ENCODE results near the gene PLCZ1. TPM values are rescaled to one million over a fixed set of nuclear protein-coding genes. Genes with fewer than 3 reads are reported as not detected.

PLCZ1 gene
- total and polyA plus RNA-seq, 9 of the 15 experiments (the other 6 are each of a cell fraction or from before 2014, with no cell fraction given), result not detected

DNA sequence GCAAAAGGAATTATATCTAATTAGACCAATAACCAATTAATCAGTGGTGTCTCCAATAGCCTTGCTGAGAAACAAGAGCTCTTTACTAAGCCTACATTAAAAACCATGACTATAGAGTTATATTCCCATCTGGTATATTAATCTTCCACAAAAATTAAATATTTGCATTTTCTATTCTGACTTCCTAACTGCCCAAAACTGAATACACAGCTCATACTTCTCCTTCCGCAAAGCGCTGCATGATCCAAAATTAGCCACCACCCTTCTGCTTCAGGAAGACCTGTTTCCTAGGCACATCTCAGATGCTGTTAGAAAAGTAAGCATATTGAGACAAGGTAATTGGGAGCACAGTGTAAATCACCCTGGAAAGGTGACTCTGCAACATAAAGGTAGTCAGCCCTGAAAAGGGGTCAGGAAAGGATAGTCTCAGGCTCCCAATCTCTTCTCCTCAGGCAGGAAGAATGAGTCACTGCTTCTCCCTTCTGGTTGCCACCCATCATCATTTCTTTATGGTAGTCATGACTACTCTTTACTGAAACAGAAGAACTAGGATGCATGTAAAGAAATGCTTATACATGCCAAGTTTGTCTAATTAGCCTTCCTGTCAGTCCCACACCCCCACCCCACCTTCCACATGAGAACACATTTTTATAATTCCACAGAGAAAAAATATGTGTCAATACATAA, 54.3 kb downstream of the PLCZ1 start (continued):
- TF ChIP-seq, protein P1, sequence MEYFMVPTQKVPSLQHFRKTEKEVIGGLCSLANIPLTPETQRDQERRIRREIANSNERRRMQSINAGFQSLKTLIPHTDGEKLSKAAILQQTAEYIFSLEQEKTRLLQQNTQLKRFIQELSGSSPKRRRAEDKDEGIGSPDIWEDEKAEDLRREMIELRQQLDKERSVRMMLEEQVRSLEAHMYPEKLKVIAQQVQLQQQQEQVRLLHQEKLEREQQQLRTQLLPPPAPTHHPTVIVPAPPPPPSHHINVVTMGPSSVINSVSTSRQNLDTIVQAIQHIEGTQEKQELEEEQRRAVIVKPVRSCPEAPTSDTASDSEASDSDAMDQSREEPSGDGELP (CRISPR knock-in tag; IDR thresholded peaks at IDR 0.05; ENCODE audit: borderline replicate concordance), result no peak
- TF ChIP-seq, protein P2, sequence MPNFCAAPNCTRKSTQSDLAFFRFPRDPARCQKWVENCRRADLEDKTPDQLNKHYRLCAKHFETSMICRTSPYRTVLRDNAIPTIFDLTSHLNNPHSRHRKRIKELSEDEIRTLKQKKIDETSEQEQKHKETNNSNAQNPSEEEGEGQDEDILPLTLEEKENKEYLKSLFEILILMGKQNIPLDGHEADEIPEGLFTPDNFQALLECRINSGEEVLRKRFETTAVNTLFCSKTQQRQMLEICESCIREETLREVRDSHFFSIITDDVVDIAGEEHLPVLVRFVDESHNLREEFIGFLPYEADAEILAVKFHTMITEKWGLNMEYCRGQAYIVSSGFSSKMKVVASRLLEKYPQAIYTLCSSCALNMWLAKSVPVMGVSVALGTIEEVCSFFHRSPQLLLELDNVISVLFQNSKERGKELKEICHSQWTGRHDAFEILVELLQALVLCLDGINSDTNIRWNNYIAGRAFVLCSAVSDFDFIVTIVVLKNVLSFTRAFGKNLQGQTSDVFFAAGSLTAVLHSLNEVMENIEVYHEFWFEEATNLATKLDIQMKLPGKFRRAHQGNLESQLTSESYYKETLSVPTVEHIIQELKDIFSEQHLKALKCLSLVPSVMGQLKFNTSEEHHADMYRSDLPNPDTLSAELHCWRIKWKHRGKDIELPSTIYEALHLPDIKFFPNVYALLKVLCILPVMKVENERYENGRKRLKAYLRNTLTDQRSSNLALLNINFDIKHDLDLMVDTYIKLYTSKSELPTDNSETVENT (CRISPR knock-in tag; IDR thresholded peaks at IDR 0.05), result no peak
- no peak for TF ChIP-seq KDM5B (IDR thresholded peaks at IDR 0.05; ENCODE audit: insufficient replicate concordance, low read depth, low read length)
- TF ChIP-seq KDM1A (IDR thresholded peaks at IDR 0.05), result 0 out of 4 replicates have a peak, but pooled peaks of 1 of the 2 experiments have one; percentile 12
- no peak for TF ChIP-seq CBFB (CRISPR knock-in tag; IDR thresholded peaks at IDR 0.05)

DNA sequence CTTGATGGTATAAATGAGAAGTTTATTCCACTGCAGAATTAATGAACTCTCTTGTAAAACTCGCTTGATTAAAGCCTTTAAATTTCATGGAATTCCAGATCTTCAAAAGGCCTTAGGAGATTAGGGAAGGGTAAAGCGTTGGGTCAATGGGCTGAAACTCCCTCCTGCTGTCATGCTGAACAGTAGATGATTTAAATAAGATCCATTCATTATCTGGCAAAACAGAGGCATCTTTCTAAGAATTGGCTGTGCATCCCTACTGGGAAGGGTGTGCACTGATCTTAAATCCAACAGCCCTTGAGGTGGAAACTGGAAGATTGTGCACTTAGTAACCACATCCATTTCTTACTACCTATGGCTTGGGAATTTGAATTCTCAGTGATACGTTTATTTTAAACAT, 56.0 kb downstream of the PLCZ1 start:
- WGBS (ENCODE audit: insufficient coverage, low coverage, missing lambda C conversion rate), result 0% methylated on average over 3 of the region's 3 CpGs
- intact Hi-C loops (cut with micrococcal nuclease), result no loop called here
- peak; percentile 86 for FAIRE-seq
- TF ChIP-seq ETV6 (IDR thresholded peaks at IDR 0.05; ENCODE audit: borderline replicate concordance in 1 of 2, low read depth in 2 of 2, low read length in 1 of 2) (no peak), ETV6 (CRISPR knock-in tag; IDR thresholded peaks at IDR 0.05; ENCODE audit: borderline replicate concordance) (no peak), MECOM (CRISPR knock-in tag; IDR thresholded peaks at IDR 0.05) (peak; percentile 90; the same call in 1 of the 2 replicates), MEIS2 (IDR thresholded peaks at IDR 0.05; ENCODE audit: partially characterized antibody) (peak; percentile 63), RCOR1 (IDR thresholded peaks at IDR 0.05; ENCODE audit: borderline replicate concordance in 1 of 2, low read depth in 2 of 2, low read length in 2 of 2) (peak in 1 of 2 experiments; percentile 45; a peak in 1 of 4 replicates), CBFA2T2 (conservative IDR thresholded peaks at IDR 0.05) (peak; percentile 56), PTBP1 (IDR thresholded peaks at IDR 0.05; ENCODE audit: low read depth, low read length) (no peak), KLF1 (tag; IDR thresholded peaks at IDR 0.05) (no peak), KDM1A (IDR thresholded peaks at IDR 0.05) (peak in 1 of 2 experiments; percentile 41; a peak in 1 of 4 replicates), NRF1 (conservative IDR thresholded peaks at IDR 0.05 in 1 of 2, IDR thresholded peaks at IDR 0.05 in 1 of 2) (no peak)
- TF ChIP-seq, protein P3, sequence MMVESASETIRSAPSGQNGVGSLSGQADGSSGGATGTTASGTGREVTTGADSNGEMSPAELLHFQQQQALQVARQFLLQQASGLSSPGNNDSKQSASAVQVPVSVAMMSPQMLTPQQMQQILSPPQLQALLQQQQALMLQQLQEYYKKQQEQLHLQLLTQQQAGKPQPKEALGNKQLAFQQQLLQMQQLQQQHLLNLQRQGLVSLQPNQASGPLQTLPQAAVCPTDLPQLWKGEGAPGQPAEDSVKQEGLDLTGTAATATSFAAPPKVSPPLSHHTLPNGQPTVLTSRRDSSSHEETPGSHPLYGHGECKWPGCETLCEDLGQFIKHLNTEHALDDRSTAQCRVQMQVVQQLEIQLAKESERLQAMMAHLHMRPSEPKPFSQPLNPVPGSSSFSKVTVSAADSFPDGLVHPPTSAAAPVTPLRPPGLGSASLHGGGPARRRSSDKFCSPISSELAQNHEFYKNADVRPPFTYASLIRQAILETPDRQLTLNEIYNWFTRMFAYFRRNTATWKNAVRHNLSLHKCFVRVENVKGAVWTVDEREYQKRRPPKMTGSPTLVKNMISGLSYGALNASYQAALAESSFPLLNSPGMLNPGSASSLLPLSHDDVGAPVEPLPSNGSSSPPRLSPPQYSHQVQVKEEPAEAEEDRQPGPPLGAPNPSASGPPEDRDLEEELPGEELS (CRISPR knock-in tag; IDR thresholded peaks at IDR 0.05; ENCODE audit: borderline replicate concordance), result no peak

More for the DNA sequence above, 56.0 kb downstream of the PLCZ1 start:
- Histone ChIP-seq H3K4me2 (ENCODE audit: insufficient read depth, low read length) (no peak overlapping the region), H3K9me3 (replicated peaks; ENCODE audit: control insufficient read depth, insufficient read depth, low read depth, low read length) (no peaks in the 10 kb centered on the region), H2AFZ (ENCODE audit: low read depth, low read length) (no peak overlapping the region), H3K4me3 (no peak overlapping the region), H3K27me3 (ENCODE audit: control insufficient read depth in 2 of 2, insufficient read depth in 2 of 2, low read length in 2 of 2) (no peaks in the 10 kb centered on the region), H3K9me1 (ENCODE audit: control insufficient read depth, insufficient read depth, low read length) (no peaks in the 10 kb centered on the region), H3K79me2 (ENCODE audit: control insufficient read depth, insufficient read depth, low read length) (no peaks in the 10 kb centered on the region), H4K20me1 (replicated peaks; ENCODE audit: control insufficient read depth, insufficient read depth, low read length) (no peaks in the 10 kb centered on the region), H3K9ac (ENCODE audit: insufficient read depth in 1 of 2, low read depth in 2 of 2, low read length in 2 of 2) (no peak overlapping the region; a peak in 1 of 4 replicates), H3K27ac (ENCODE audit: extremely low read depth, low read depth, low read length) (no peak overlapping the region), H3K4me1 (replicated peaks in 1 of 2; ENCODE audit: control insufficient read depth in 2 of 2, insufficient read depth in 2 of 2, low read length in 2 of 2) (peaks cover 0 to 8% of the 10 kb centered on the region in 2 experiments; a peak in 2 of 5 replicates), H3K36me3 (ENCODE audit: control insufficient read depth, insufficient read depth, low read length) (no peaks in the 10 kb centered on the region)
- in situ Hi-C loops (cut with MboI), result no loop called here
- ChIA-PET POLR2A (no interaction called here), CTCF (ENCODE audit: low intra/inter-chr PET ratio) (no interaction called here)
- no TSS peak for BruUV-seq (replicated peaks)
- DNase-seq (ENCODE audit: extremely low read depth in 1 of 4, low spot score in 3 of 4), result peak in 2 of 4 experiments; percentile 30 to 50
- ATAC-seq, result peak; percentile 75
